CD4-positive, alpha-beta T cell (primary cell): Measurements from ENCODE around the gene MCU. TPM values are rescaled to one million over a fixed set of nuclear protein-coding genes. Genes with fewer than 3 reads are reported as not detected.

Source experiments
- ATAC-seq: fragments of 200-7000 bp; cut with Tn5 transposase; one replicate; pipeline ENCODE4 v1.10.0; 2022; ENCODE audit warnings: mild to moderate bottlenecking; ENCODE audit not compliant: poor library complexity
- CTCF ChIA-PET: fragments of 350-600 bp; sonication (Branson Sonifier 250); formaldehyde crosslinking; loops from one replicate; lab custom pipeline; 2021; ENCODE audit warnings: antibody characterized with exemption, inconsistent platforms; lab: Charles Lee
- POLR2A ChIA-PET: fragments of 350-600 bp; sonication (Branson Sonifier 250); formaldehyde crosslinking; loops from one replicate; lab custom pipeline; 2021; ENCODE audit warnings: antibody characterized with exemption, inconsistent platforms; lab: Charles Lee
- DNase-seq, 14 experiments: peaks; one replicate each; pipeline ENCODE4 v3.0.0-alpha.2; 2013 to 2020; ENCODE audit warnings: mixed read lengths in 2 of 14
- H3K27ac ChIP-seq, 2 donors: one replicate each; pipeline versions ENCODE4 v1.5.1 to v1.7.0; 2013; ENCODE audit warnings: low read length in 2 of 2, low read depth in 1 of 2, mild to moderate bottlenecking in 1 of 2
- H3K27me3 ChIP-seq, 2 experiments: 1 replicate in 1 of 2; 2 replicates in 1 of 2; pipeline versions ENCODE4 v1.6.1 to v1.7.0; 2013; ENCODE audit warnings: low read length in 2 of 2, control low read depth in 1 of 2, mild to moderate bottlenecking in 1 of 2, moderate library complexity in 1 of 2; ENCODE audit not compliant: insufficient read depth in 2 of 2, control insufficient read depth in 1 of 2
- H3K36me3 ChIP-seq: one replicate; pipeline ENCODE4 v1.6.1; 2013; ENCODE audit warnings: low read length, control low read depth; ENCODE audit not compliant: insufficient read depth
- H3K4me1 ChIP-seq: one replicate; pipeline ENCODE4 v1.6.1; 2013; ENCODE audit warnings: low read length, control low read depth; ENCODE audit not compliant: insufficient read depth
- H3K4me3 ChIP-seq: one replicate; pipeline ENCODE4 v1.5.1; 2013; ENCODE audit warnings: mild to moderate bottlenecking, low read length, moderate library complexity
- H3K9me3 ChIP-seq, 2 experiments: 1 replicate in 1 of 2; 2 replicates in 1 of 2; pipeline versions ENCODE4 v1.6.1 to v1.7.0; 2013; ENCODE audit warnings: low read length in 2 of 2, mild to moderate bottlenecking in 2 of 2, control low read depth in 1 of 2, moderate library complexity in 1 of 2; ENCODE audit not compliant: control insufficient read depth in 1 of 2, insufficient read depth in 1 of 2
- H3K27ac Mint-ChIP-seq: one replicate; pipeline ENCODE4 v1.8.0; 2020; ENCODE audit warnings: mixed read lengths
- H3K27me3 Mint-ChIP-seq: one replicate; pipeline ENCODE4 v1.8.0; 2021; ENCODE audit warnings: mixed read lengths
- H3K36me3 Mint-ChIP-seq: one replicate; pipeline ENCODE4 v1.8.0; 2021; ENCODE audit warnings: low read depth, mixed read lengths
- H3K4me1 Mint-ChIP-seq: one replicate; pipeline ENCODE4 v1.8.0; 2021; ENCODE audit warnings: low read depth, mixed read lengths
- H3K4me3 Mint-ChIP-seq: one replicate; pipeline ENCODE4 v1.8.0; 2020; ENCODE audit warnings: mild to moderate bottlenecking, mixed read lengths
- H3K9me3 Mint-ChIP-seq: one replicate; pipeline ENCODE4 v1.8.0; 2020; ENCODE audit warnings: mixed read lengths
- intact Hi-C, 2 experiments: fragments of 100-400 bp; cut with DNase I in 1 of 2; cut with micrococcal nuclease in 1 of 2; formaldehyde crosslinking; loops; one replicate each; pipeline versions ENCODE4 v1.15.1 to v1.9.0; 2023 to 2025; cut with DNase I, micrococcal nuclease
- total RNA-seq, 174 experiments: library from RNA in 2 of 174; stranded (reverse) in 2 of 174; gene quantifications; one replicate each; pipeline ENCODE4 v1.2.3 and lab custom pipeline; 2021 to 2026
- TF ChIP-seq, protein P1 (sequence below): fragments of 200-600 bp; IDR thresholded peaks from one replicate; pipeline ENCODE4 v1.8.0; 2022; ENCODE audit warnings: antibody characterized with exemption, mild to moderate bottlenecking

Gene MCU
- total RNA-seq, 2 experiments from 2014 or later: 10.3 to 12.0 TPM

DNA sequence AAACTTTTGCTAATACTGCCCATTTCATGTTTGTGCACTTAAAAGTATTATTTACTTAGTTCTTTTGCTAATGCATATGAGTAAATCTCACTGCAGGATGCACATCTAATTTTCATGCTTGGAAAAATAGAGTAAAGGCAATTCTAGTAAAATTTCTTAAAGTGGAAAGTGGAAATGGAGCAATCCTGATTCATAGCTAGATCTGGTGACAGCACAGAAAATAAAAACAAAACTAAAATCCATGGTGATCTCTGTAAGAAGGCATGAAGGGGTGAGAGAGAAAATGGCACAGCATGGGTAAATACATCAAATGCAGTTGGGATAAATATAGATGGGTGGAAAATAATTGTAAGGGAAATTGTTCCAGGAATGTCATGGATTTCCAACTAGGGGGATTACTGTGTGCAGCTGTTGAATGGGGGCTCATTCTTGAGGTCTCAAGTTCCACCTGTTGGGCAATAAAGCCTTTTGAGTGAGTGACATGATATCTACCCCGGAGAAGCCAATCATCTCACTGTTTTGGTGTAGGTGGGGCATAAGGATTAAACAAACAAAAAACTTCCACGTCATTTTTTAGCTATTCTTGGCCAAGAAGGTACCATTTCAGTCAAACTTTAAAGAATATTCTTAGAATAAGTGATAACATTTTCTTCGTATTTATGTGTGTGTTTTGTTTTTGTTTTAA lies 1.7 kb upstream of the MCU start:
- POLR2A ChIA-PET: no interaction called here
- TF ChIP-seq, protein P1, sequence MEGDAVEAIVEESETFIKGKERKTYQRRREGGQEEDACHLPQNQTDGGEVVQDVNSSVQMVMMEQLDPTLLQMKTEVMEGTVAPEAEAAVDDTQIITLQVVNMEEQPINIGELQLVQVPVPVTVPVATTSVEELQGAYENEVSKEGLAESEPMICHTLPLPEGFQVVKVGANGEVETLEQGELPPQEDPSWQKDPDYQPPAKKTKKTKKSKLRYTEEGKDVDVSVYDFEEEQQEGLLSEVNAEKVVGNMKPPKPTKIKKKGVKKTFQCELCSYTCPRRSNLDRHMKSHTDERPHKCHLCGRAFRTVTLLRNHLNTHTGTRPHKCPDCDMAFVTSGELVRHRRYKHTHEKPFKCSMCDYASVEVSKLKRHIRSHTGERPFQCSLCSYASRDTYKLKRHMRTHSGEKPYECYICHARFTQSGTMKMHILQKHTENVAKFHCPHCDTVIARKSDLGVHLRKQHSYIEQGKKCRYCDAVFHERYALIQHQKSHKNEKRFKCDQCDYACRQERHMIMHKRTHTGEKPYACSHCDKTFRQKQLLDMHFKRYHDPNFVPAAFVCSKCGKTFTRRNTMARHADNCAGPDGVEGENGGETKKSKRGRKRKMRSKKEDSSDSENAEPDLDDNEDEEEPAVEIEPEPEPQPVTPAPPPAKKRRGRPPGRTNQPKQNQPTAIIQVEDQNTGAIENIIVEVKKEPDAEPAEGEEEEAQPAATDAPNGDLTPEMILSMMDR: no peak
- Mint-ChIP-seq H3K27ac (no peak overlapping the region), H3K4me3 (peak overlapping the region; percentile 60), H3K27me3 (no peaks in the 10 kb centered on the region), H3K36me3 (no peaks in the 10 kb centered on the region), H3K4me1 (peaks cover 32% of the 10 kb centered on the region), H3K9me3 (no peaks in the 10 kb centered on the region)
- intact Hi-C loops: loop anchor here (2.0 to 10.0 kb wide), 7 partner anchors 63 to 835 kb away; partner anchors contain the start of genes ECD (in 1 of the 2), FAM149B1 (in 1 of the 2), MICU1 (in 1 of the 2) and MRPS16 (in 1 of the 2)
- no peak for DNase-seq
- CTCF ChIA-PET: interaction anchor here (0.6 kb wide), 1 partner anchor 1613 kb away, joined by 3 read pairs; no protein-coding TSS in a partner anchor
- Histone ChIP-seq H3K9me3 (no peaks in the 10 kb centered on the region), H3K27ac (no peak overlapping the region), H3K36me3 (no peaks in the 10 kb centered on the region), H3K27me3 (no peaks in the 10 kb centered on the region), H3K4me3 (no peak overlapping the region), H3K4me1 (peaks cover 10% of the 10 kb centered on the region)
- ATAC-seq: no peak

DNA sequence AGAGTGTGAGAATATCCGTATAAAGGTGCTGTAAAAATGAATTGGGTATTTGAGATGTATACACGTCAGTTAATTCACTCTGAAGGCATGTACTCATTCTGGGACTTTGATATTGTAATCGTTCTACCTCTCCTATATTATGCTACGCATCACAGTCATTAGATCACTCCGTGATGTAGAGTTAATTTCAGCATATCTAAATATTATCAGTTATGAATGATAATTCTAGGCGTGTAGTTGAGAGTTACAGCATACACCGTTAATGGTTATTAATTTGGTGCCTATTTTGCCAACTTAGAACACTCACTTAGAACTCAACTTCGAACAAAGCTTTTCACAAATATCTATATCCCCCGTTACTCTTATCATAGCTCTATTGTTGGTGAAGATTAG lies 477 bp upstream of the MCU start:
- H3K36me3 Mint-ChIP-seq: no peaks in the 10 kb centered on the region
- no peaks in the 10 kb centered on the region for H3K9me3 ChIP-seq
- H3K9me3 Mint-ChIP-seq: no peaks in the 10 kb centered on the region
- H3K4me3 Mint-ChIP-seq: peak overlapping the region; percentile 89
- H3K27me3 Mint-ChIP-seq: no peaks in the 10 kb centered on the region
- TF ChIP-seq, protein P1: no peak
- ChIA-PET POLR2A (interaction anchor here (0.6 to 1.5 kb wide), 16 partner anchors 8 to 1894 kb away, joined by 3 to 13 read pairs (median 4); partner anchors contain the start of genes ANXA7, DNAJB12, DNAJC9 and MICU1), CTCF (interaction anchor here (0.6 to 1.3 kb wide), 3 partner anchors 66 to 367 kb away, joined by 5 to 7 read pairs (median 5); partner anchors contain the start of gene MICU1)
- DNase-seq (no peak), ATAC-seq (no peak)
- no peaks in the 10 kb centered on the region for H3K27me3 ChIP-seq
- H3K4me1 ChIP-seq: peaks cover 10% of the 10 kb centered on the region
- peak overlapping the region; percentile 56 for H3K4me3 ChIP-seq
- peak overlapping the region in 1 of 2 donors; percentile 24 for H3K27ac ChIP-seq
- intact Hi-C loops: loop anchor here (2.0 to 10.0 kb wide), 7 partner anchors 65 to 837 kb away; partner anchors contain the start of genes ECD (in 1 of the 2), FAM149B1 (in 1 of the 2), MICU1 (in 1 of the 2) and MRPS16 (in 1 of the 2)
- H3K4me1 Mint-ChIP-seq: peaks cover 39% of the 10 kb centered on the region
- H3K36me3 ChIP-seq: no peaks in the 10 kb centered on the region
- H3K27ac Mint-ChIP-seq: peak overlapping the region; percentile 12

DNA sequence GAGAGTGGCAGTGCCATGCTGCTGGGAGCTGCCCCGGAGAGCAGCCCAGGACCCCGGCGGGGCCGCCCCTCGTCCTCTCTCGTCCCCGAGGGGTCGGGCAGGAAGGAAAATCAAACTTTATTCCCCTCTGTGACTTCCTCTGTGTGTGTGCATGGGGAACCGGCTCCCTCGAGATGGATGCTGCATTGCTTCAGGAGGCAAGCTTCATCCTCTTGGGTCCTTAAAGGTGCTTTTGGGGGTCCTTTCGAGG lies 726 bp downstream of the MCU start:
- Mint-ChIP-seq H3K4me3 (peak overlapping the region; percentile 91), H3K27me3 (no peaks in the 10 kb centered on the region), H3K36me3 (no peaks in the 10 kb centered on the region), H3K9me3 (no peaks in the 10 kb centered on the region), H3K4me1 (peaks cover 43% of the 10 kb centered on the region), H3K27ac (peak overlapping the region; percentile 41)
- H3K4me1 ChIP-seq: peaks cover 10% of the 10 kb centered on the region
- CTCF ChIA-PET: interaction anchor here (1.0 kb wide), 1 partner anchor 644 kb away, joined by 3 read pairs; no protein-coding TSS in a partner anchor
- intact Hi-C loops: loop anchor here (2.0 to 10.0 kb wide), 8 partner anchors 66 to 838 kb away; partner anchors contain the start of genes ECD (in 1 of the 2), FAM149B1 (in 1 of the 2), MICU1 (in 1 of the 2) and MRPS16 (in 1 of the 2)
- no peaks in the 10 kb centered on the region for H3K9me3 ChIP-seq
- ATAC-seq (no peak), DNase-seq (no peak)
- H3K27ac ChIP-seq: no peak overlapping the region
- POLR2A ChIA-PET: interaction anchor here (0.8 to 1.5 kb wide), 4 partner anchors 12 to 338 kb away, joined by 3 to 4 read pairs (median 4); partner anchors contain the start of gene DNAJB12
- no peaks in the 10 kb centered on the region for H3K27me3 ChIP-seq
- H3K4me3 ChIP-seq: peak overlapping the region; percentile 79
- TF ChIP-seq, protein P1: no peak
- no peaks in the 10 kb centered on the region for H3K36me3 ChIP-seq
